ENCODE results near the gene TRIM72. TPM values are rescaled to one million over a fixed set of nuclear protein-coding genes. Genes with fewer than 3 reads are reported as not detected.

The TRIM72 gene
- total and polyA plus RNA-seq, 8 donors = under 0.01 to 0.12 (median 0.02) TPM; not detected in 5

DNA sequence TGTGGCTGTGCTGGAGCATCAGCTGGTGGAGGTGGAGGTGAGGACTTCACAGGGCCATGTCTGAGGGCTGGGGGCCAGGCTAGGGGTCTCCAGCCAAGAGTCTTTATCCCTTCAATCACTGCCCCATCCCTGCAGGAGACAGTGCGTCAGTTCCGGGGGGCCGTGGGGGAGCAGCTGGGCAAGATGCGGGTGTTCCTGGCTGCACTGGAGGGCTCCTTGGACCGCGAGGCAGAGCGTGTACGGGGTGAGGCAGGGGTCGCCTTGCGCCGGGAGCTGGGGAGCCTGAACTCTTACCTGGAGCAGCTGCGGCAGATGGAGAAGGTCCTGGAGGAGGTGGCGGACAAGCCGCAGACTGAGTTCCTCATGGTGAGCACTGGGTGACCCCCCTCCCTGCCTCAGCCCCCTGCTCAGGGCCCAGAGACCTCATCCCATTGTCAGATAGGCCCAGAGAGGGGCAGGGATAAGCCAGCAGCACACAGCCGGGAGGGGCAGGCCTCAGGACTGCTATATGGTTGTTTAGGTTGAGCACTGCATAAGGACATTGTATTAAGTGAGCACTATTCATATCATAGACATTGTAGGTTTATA, 5.3 kb downstream of the TRIM72 start:
- H3K27me3 ChIP-seq = peaks cover 0 to 18% (median 3%) of the 10 kb centered on the region in 4 donors

DNA sequence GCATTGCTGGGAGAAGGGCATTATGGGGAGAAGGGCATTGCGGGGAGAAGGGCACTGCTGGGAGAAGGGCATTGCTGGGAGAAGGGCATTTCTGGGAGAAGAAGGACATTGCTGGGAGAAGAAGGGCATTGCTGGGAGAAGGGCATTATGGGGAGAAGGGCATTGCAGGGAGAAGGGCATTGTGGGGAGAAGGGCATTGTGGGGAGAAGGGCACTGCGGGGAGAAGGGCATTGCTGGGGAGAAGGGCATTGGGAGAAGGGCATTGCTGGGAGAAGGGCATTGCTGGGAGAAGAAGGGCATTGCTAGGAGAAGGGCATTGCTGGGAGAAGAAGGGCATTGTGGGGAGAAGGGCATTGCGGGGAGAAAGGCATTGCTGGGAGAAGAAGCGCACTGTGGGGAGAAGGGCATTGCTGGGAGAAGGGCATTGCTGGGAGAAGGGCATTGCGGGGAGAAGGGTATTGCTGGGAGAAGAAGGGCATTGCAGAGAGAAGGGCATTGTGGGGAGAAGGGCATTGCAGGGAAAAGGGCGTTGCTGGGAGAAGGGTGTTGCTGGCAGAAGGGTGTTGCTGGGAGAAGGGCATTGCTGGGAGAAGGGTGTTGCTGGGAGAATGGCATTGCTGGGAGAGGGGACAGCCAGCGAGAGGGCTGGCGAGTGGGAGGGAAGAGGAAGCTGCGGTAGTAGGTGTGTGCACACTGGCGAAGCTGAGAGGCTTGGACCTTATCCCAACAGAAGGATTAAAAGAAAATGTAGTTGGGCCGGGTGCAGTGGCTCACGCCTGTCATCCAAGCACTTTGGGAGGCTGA, 7.6 kb downstream of the TRIM72 start:
- TF ChIP-seq, protein P1, sequence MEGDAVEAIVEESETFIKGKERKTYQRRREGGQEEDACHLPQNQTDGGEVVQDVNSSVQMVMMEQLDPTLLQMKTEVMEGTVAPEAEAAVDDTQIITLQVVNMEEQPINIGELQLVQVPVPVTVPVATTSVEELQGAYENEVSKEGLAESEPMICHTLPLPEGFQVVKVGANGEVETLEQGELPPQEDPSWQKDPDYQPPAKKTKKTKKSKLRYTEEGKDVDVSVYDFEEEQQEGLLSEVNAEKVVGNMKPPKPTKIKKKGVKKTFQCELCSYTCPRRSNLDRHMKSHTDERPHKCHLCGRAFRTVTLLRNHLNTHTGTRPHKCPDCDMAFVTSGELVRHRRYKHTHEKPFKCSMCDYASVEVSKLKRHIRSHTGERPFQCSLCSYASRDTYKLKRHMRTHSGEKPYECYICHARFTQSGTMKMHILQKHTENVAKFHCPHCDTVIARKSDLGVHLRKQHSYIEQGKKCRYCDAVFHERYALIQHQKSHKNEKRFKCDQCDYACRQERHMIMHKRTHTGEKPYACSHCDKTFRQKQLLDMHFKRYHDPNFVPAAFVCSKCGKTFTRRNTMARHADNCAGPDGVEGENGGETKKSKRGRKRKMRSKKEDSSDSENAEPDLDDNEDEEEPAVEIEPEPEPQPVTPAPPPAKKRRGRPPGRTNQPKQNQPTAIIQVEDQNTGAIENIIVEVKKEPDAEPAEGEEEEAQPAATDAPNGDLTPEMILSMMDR (IDR thresholded peaks at IDR 0.05) = no peak
- H3K27ac ChIP-seq = no peak overlapping the region
- no peak for ATAC-seq
- no peaks in the 10 kb centered on the region for H3K9me3 ChIP-seq
- H3K27me3 ChIP-seq = peaks cover 0 to 11% (median 2%) of the 10 kb centered on the region in 4 donors
- H3K36me3 ChIP-seq = no peaks in the 10 kb centered on the region
- DNase-seq = no peak
- peaks cover 4 to 6% (median 5%) of the 10 kb centered on the region in 3 donors for H3K4me1 ChIP-seq
- FAIRE-seq = no peak
- no peak overlapping the region for H3K4me3 ChIP-seq
- 75 to 78% methylated on average over 12 of the region's 12 CpGs for whole genome bisulfite sequencing, 2 donors
- intact Hi-C loops (cut with DNase I) = no loop called here

More for the DNA sequence above, 5.3 kb downstream of the TRIM72 start:
- Histone ChIP-seq H3K36me3 (no peaks in the 10 kb centered on the region), H3K9me3 (no peaks in the 10 kb centered on the region), H3K4me1 (peaks cover 15 to 17% (median 16%) of the 10 kb centered on the region in 3 donors), H3K27ac (no peak overlapping the region), H3K4me3 (no peak overlapping the region)
- TF ChIP-seq, protein P1 (IDR thresholded peaks at IDR 0.05) = no peak
- no peak for ATAC-seq
- 84 to 89% methylated on average over 15 of the region's 15 CpGs for WGBS, 2 donors
- intact Hi-C loops (cut with DNase I) = no loop called here
- FAIRE-seq = no peak
- DNase-seq = peak in 1 of 6 donors; percentile 55

DNA sequence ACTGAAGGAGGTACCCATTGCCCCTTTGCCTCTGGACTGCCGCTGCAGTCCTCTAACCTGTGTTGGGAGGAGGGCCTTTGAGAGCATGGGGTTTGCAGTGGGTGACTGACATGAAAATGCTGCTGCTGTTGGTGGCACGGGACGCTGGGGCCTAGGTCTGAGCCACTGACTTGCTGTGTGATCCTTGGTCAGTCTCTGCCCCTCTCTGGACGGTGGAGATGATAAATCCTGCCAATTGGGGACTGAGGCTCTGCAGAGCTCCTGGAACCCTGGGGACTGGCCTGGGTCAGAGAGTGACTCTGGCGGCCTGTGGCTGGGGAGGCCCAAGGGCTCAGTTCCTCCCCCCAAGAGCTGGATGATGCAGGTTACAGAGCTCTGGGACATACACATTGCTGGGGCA, 9.1 kb downstream of the TRIM72 start:
- H3K4me1 ChIP-seq = no peaks in the 10 kb centered on the region
- H3K36me3 ChIP-seq = no peaks in the 10 kb centered on the region
- 88 to 94% methylated on average over 5 of the region's 5 CpGs for WGBS, 2 donors
- H3K9me3 ChIP-seq = no peaks in the 10 kb centered on the region
- no peak for FAIRE-seq
- H3K27ac ChIP-seq = no peak overlapping the region
- TF ChIP-seq, protein P1 (IDR thresholded peaks at IDR 0.05) = no peak
- no peak overlapping the region for H3K4me3 ChIP-seq
- no peak for ATAC-seq
- intact Hi-C loops (cut with DNase I) = no loop called here
- DNase-seq = no peak
- no peaks in the 10 kb centered on the region for H3K27me3 ChIP-seq

DNA sequence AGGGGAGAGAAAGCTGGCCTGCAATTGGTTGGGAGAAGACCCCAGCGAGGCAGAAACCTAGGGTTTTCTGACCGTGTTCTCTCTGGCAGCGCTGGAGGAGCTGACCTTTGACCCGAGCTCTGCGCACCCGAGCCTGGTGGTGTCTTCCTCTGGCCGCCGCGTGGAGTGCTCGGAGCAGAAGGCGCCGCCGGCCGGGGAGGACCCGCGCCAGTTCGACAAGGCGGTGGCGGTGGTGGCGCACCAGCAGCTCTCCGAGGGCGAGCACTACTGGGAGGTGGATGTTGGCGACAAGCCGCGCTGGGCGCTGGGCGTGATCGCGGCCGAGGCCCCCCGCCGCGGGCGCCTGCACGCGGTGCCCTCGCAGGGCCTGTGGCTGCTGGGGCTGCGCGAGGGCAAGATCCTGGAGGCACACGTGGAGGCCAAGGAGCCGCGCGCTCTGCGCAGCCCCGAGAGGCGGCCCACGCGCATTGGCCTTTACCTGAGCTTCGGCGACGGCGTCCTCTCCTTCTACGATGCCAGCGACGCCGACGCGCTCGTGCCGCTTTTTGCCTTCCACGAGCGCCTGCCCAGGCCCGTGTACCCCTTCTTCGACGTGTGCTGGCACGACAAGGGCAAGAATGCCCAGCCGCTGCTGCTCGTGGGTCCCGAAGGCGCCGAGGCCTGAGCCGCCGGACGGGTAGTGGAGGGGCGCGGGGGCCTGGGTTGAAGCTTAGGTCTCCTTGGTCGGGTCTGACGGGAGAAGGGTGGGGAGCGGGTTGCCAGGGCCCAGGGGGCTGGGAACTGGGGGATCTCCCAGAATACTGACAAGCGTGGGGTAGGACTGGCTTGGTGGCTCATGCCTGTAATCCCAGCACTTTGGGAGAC, 10.4 kb downstream of the TRIM72 start:
- 70 to 71% methylated on average over 79 to 80 of the region's 80 CpGs for WGBS, 2 donors
- Histone ChIP-seq H3K36me3 (no peaks in the 10 kb centered on the region), H3K27me3 (no peaks in the 10 kb centered on the region), H3K27ac (no peak overlapping the region), H3K9me3 (no peaks in the 10 kb centered on the region), H3K4me3 (no peak overlapping the region), H3K4me1 (no peaks in the 10 kb centered on the region)
- no peak for DNase-seq
- intact Hi-C loops (cut with DNase I) = no loop called here
- no peak for ATAC-seq
- TF ChIP-seq, protein P1 (IDR thresholded peaks at IDR 0.05) = no peak
- FAIRE-seq = no peak
